ENCODE measurements around the gene STEAP1B.

STEAP1B gene

GRCh38 chr7:22377703-22378102, 122.3 kb downstream of the STEAP1B start:
- no peak for DNase-seq (ENCODE audit: extremely low read depth in 1 of 2, low read depth in 1 of 2)

GRCh38 chr7:22375359-22376048, 124.5 kb downstream of the STEAP1B start:
- no peak for DNase-seq (ENCODE audit: extremely low read depth in 1 of 2, low read depth in 1 of 2)

- DNase-seq (ENCODE audit: extremely low read depth in 1 of 2, low read depth in 1 of 2): no peak
These were observed 126.1 kb downstream of the STEAP1B start for GRCh38 chr7:22373911-22374310.

GRCh38 chr7:22373388-22373787, 126.6 kb downstream of the STEAP1B start:
- no peak for DNase-seq (ENCODE audit: extremely low read depth in 1 of 2, low read depth in 1 of 2)

- no peak for DNase-seq (ENCODE audit: extremely low read depth in 1 of 2, low read depth in 1 of 2)
These were observed 127.1 kb downstream of the STEAP1B start for GRCh38 chr7:22372863-22373262.

GRCh38 chr7:22371878-22372277, 128.1 kb downstream of the STEAP1B start:
- no peak for DNase-seq (ENCODE audit: extremely low read depth in 1 of 2, low read depth in 1 of 2)
